ENCODE measurements around the gene AHCYL2. TPM values are rescaled to one million over a fixed set of nuclear protein-coding genes. Genes with fewer than 3 reads are reported as not detected.
"Not testable (repeated sequence)": the region's sequence is repeated elsewhere in the genome, so short reads cannot be mapped to it uniquely, and the experiment has no call there.

AHCYL2 gene
- total RNA-seq, 1 experiment from 2014 or later, result 23.2 TPM

GRCh38 chr7:129443612-129444011 lies 218.8 kb downstream of the AHCYL2 start:
- no peaks in the 10 kb centered on the region for H3K79me1 ChIP-seq (ENCODE audit: insufficient read depth, low read depth, low read length, poor library complexity, severe bottlenecking)
- H3K23ac ChIP-seq (ENCODE audit: insufficient read length, low read depth, low read length), result no peak overlapping the region
- no peak overlapping the region for H3K4me3 Mint-ChIP-seq

GRCh38 chr7:129444776-129445175 lies 219.9 kb downstream of the AHCYL2 start:
- H3K27ac Mint-ChIP-seq; H3K4me1 Mint-ChIP-seq; H2BK5ac ChIP-seq (ENCODE audit: insufficient read length, low read length); H3K23ac ChIP-seq (ENCODE audit: insufficient read length, low read depth, low read length); H3K79me2 ChIP-seq (ENCODE audit: insufficient read depth, low read length); H2AFZ ChIP-seq (ENCODE audit: low read length); H3K56ac ChIP-seq (ENCODE audit: insufficient read length, low read depth, low read length); H3K27me3 ChIP-seq (ENCODE audit: insufficient read depth, low read length); H4K5ac ChIP-seq (ENCODE audit: insufficient read length, low read depth, low read length); H3K23me2 ChIP-seq (ENCODE audit: insufficient read length, low read depth, low read length, poor library complexity, severe bottlenecking); H3T11ph ChIP-seq (ENCODE audit: low read length); H3K4me1 ChIP-seq (ENCODE audit: insufficient read depth, low read length); H3K79me1 ChIP-seq (ENCODE audit: insufficient read depth, low read depth, low read length, poor library complexity, severe bottlenecking); DNase-seq; H2AK5ac ChIP-seq (ENCODE audit: insufficient read length, low read length); H3K4me2 ChIP-seq (ENCODE audit: insufficient read depth, insufficient read length, low read length); H2BK15ac ChIP-seq (ENCODE audit: low read depth, low read length); H2BK20ac ChIP-seq (ENCODE audit: low read depth, low read length, poor library complexity, severe bottlenecking); H3K27me3 Mint-ChIP-seq (ENCODE audit: low read depth); H4K8ac ChIP-seq (replicated peaks; ENCODE audit: insufficient read length, low read depth, low read length); H3K9ac ChIP-seq (ENCODE audit: extremely low read depth, insufficient read length, low read length); H4K91ac ChIP-seq (ENCODE audit: insufficient read length, low read depth, low read length); H3K9me3 ChIP-seq (ENCODE audit: control insufficient read depth, low read depth, low read length); H3K18ac ChIP-seq (ENCODE audit: insufficient read length, low read depth, low read length); H4K20me1 ChIP-seq (ENCODE audit: control insufficient read depth, insufficient read depth, insufficient read length); H3K9me3 Mint-ChIP-seq; H3K27ac ChIP-seq (ENCODE audit: insufficient read length, low read depth, low read length); H2BK12ac ChIP-seq (ENCODE audit: insufficient read length, low read depth, low read length); H3K4ac ChIP-seq (ENCODE audit: low read depth, low read length); H3K4me3 Mint-ChIP-seq; H3K14ac ChIP-seq (ENCODE audit: insufficient read depth, low read length); H2BK120ac ChIP-seq (ENCODE audit: low read depth, low read length, poor library complexity, severe bottlenecking): not testable (repeated sequence)
- peaks cover 42 to 67% (median 54%) of the 10 kb centered on the region in 3 experiments for H3K36me3 Mint-ChIP-seq (ENCODE audit: insufficient read depth in 1 of 3, low read depth in 3 of 3)
- WGBS (ENCODE audit: extremely low coverage, insufficient read length, low lambda C conversion rate), result no CpG with 5 or more reads among the region's 5 CpGs

More at GRCh38 chr7:129443612-129444011, 218.8 kb downstream of the AHCYL2 start:
- TF ChIP-seq CTCF (conservative IDR thresholded peaks at IDR 0.05), result no peak
- peak overlapping the region in 1 of 3 experiments; percentile 50; a peak in 2 of 7 replicates for H3K27ac Mint-ChIP-seq
- Histone ChIP-seq H2AK5ac (ENCODE audit: insufficient read length, low read length) (no peak overlapping the region), H2BK120ac (ENCODE audit: low read depth, low read length, poor library complexity, severe bottlenecking) (no peak overlapping the region), H3K4me1 (ENCODE audit: insufficient read depth, low read length) (no peaks in the 10 kb centered on the region), H4K20me1 (ENCODE audit: control insufficient read depth, insufficient read depth, insufficient read length) (no peaks in the 10 kb centered on the region), H2BK12ac (ENCODE audit: insufficient read length, low read depth, low read length) (no peak overlapping the region), H3K79me2 (ENCODE audit: insufficient read depth, low read length) (no peaks in the 10 kb centered on the region), H3K4ac (ENCODE audit: low read depth, low read length) (no peak overlapping the region), H3K9ac (ENCODE audit: extremely low read depth, insufficient read length, low read length) (no peak overlapping the region), H3K14ac (ENCODE audit: insufficient read depth, low read length) (no peak overlapping the region), H2BK15ac (ENCODE audit: low read depth, low read length) (no peak overlapping the region), H2BK20ac (ENCODE audit: low read depth, low read length, poor library complexity, severe bottlenecking) (no peak overlapping the region), H3K56ac (ENCODE audit: insufficient read length, low read depth, low read length) (no peak overlapping the region), H2AFZ (ENCODE audit: low read length) (no peak overlapping the region), H3K18ac (ENCODE audit: insufficient read length, low read depth, low read length) (no peak overlapping the region), H2BK5ac (ENCODE audit: insufficient read length, low read length) (no peak overlapping the region), H3K4me2 (ENCODE audit: insufficient read depth, insufficient read length, low read length) (no peak overlapping the region), H4K91ac (ENCODE audit: insufficient read length, low read depth, low read length) (no peak overlapping the region), H3K27me3 (ENCODE audit: insufficient read depth, low read length) (no peaks in the 10 kb centered on the region), H3T11ph (ENCODE audit: low read length) (no peak overlapping the region), H3K23me2 (ENCODE audit: insufficient read length, low read depth, low read length, poor library complexity, severe bottlenecking) (no peaks in the 10 kb centered on the region), H3K9me3 (ENCODE audit: control insufficient read depth, low read depth, low read length) (no peaks in the 10 kb centered on the region), H3K27ac (ENCODE audit: insufficient read length, low read depth, low read length) (no peak overlapping the region), H4K8ac (replicated peaks; ENCODE audit: insufficient read length, low read depth, low read length) (no peak overlapping the region), H4K5ac (ENCODE audit: insufficient read length, low read depth, low read length) (no peak overlapping the region)
- no peaks in the 10 kb centered on the region for H3K27me3 Mint-ChIP-seq (ENCODE audit: low read depth)
- no CpG with 5 or more reads among the region's 2 CpGs for WGBS (ENCODE audit: extremely low coverage, insufficient read length, low lambda C conversion rate)
- peaks cover 0 to 6% of the 10 kb centered on the region in 2 experiments; a peak in 1 of 4 replicates for H3K4me1 Mint-ChIP-seq
- peaks cover 3% of the 10 kb centered on the region in 2 experiments; a peak in 3 of 5 replicates for H3K9me3 Mint-ChIP-seq
- DNase-seq, result no peak
- peaks cover 32 to 55% (median 42%) of the 10 kb centered on the region in 3 experiments for H3K36me3 Mint-ChIP-seq (ENCODE audit: insufficient read depth in 1 of 3, low read depth in 3 of 3)

Data from H9 (cell line).